Right atrium auricular region (tissue), 2 donors: ENCODE data around the gene FAM171A1. TPM values are rescaled to one million over a fixed set of nuclear protein-coding genes. Genes with fewer than 3 reads are reported as not detected.

Experiments used
- DNase-seq: peaks from one replicate; pipeline ENCODE4 v3.0.0-alpha.2; 2019; ENCODE audit warnings: low spot score
- H3K27ac ChIP-seq, 2 donors: fragments of 200-600 bp; sonication (generic); 1 replicate in 1 of 2; 2 replicates in 1 of 2; pipeline ENCODE4 v1.5.1; 2016 to 2019
- H3K27me3 ChIP-seq, 2 donors: fragments of 200-600 bp; sonication (generic); one replicate each; pipeline versions ENCODE4 v1.5.1 to v1.6.0; 2017 to 2019
- H3K36me3 ChIP-seq: fragments of 200-600 bp; sonication (generic); one replicate; pipeline ENCODE4 v1.5.1; 2016
- H3K4me1 ChIP-seq, 2 donors: fragments of 200-600 bp; sonication (generic); one replicate each; pipeline versions ENCODE4 v1.5.1 to v1.6.0; 2017 to 2019
- H3K4me3 ChIP-seq, 2 donors: fragments of 200-600 bp; sonication (generic); 1 replicate in 1 of 2; 2 replicates in 1 of 2; pipeline ENCODE4 v1.5.1; 2017 to 2019; ENCODE audit warnings: mild to moderate bottlenecking in 1 of 2, moderate library complexity in 1 of 2
- H3K9me3 ChIP-seq, 2 donors: fragments of 200-600 bp; sonication (generic); one replicate each; pipeline ENCODE4 v1.5.1; 2019
- total RNA-seq, 2 donors: library from RNA; depleted of rRNA; stranded (reverse); fragments of >200 nt; gene quantifications; one replicate each; pipeline ENCODE4 v1.1.0, GENCODE V29; 2016
- TF ChIP-seq, protein P1 (sequence below), 2 donors: fragments of 200-600 bp; sonication (generic); IDR thresholded peaks; one replicate each; pipeline ENCODE4 v1.5.1; 2019; ENCODE audit warnings: antibody characterized with exemption in 2 of 2

The FAM171A1 gene
- total RNA-seq, 2 donors from 2014 or later = 7.8 to 13.7 TPM

DNA sequence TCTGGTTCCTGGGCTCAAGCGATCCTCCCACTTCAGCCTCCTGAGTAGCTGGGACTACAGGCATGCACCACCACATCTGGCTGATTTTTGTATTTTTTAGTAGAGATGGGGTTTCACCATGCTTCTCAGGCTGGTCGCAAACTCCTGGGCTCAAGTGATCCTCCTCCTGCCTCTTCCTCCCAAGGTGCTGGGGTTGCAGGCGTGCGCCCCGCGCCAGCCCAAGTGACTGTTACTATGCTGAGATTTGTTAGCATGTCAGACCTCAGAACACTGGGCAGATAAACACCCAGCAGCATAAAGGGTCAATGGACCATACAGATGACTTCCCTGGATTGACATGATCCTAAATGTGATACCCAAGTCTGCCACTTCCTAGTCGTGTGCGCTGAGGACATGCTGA, 142.7 kb downstream of the FAM171A1 start:
- Histone ChIP-seq H3K27ac (no peak overlapping the region), H3K4me3 (no peak overlapping the region), H3K27me3 (no peaks in the 10 kb centered on the region), H3K9me3 (no peaks in the 10 kb centered on the region), H3K4me1 (no peaks in the 10 kb centered on the region), H3K36me3 (no peaks in the 10 kb centered on the region)
- DNase-seq = no peak
- TF ChIP-seq, protein P1, sequence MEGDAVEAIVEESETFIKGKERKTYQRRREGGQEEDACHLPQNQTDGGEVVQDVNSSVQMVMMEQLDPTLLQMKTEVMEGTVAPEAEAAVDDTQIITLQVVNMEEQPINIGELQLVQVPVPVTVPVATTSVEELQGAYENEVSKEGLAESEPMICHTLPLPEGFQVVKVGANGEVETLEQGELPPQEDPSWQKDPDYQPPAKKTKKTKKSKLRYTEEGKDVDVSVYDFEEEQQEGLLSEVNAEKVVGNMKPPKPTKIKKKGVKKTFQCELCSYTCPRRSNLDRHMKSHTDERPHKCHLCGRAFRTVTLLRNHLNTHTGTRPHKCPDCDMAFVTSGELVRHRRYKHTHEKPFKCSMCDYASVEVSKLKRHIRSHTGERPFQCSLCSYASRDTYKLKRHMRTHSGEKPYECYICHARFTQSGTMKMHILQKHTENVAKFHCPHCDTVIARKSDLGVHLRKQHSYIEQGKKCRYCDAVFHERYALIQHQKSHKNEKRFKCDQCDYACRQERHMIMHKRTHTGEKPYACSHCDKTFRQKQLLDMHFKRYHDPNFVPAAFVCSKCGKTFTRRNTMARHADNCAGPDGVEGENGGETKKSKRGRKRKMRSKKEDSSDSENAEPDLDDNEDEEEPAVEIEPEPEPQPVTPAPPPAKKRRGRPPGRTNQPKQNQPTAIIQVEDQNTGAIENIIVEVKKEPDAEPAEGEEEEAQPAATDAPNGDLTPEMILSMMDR (IDR thresholded peaks at IDR 0.05) = no peak

- no peaks in the 10 kb centered on the region for H3K27me3 ChIP-seq
- no peak for DNase-seq
- no peaks in the 10 kb centered on the region for H3K9me3 ChIP-seq
- H3K36me3 ChIP-seq = no peaks in the 10 kb centered on the region
- H3K4me1 ChIP-seq = no peaks in the 10 kb centered on the region
- no peak overlapping the region for H3K27ac ChIP-seq
- no peak overlapping the region for H3K4me3 ChIP-seq
- TF ChIP-seq, protein P1 (IDR thresholded peaks at IDR 0.05) = no peak
Measured at GRCh38 chr10:15227611-15228372, 143.3 kb downstream of the FAM171A1 start.

DNA sequence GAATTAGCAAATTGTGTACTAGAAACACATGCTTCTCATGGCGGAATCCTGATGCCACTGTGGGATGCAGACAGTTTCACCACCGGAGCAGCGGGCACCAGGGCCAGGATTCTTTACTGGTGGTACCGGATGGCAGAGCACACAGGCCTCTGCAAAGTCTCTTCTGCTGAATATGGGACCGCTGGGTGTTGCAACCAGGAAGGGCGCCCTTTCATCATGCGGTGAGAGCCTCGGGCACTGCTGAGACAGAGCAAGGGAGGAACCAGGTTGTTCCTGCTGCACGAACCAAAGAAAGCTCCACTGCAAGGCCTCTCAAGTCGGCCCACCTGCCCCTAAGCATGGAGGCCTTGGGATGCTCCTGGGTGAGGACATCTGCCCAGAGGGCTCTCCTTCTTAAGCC, 145.6 kb downstream of the FAM171A1 start:
- H3K4me3 ChIP-seq = no peak overlapping the region
- H3K27me3 ChIP-seq = no peaks in the 10 kb centered on the region
- TF ChIP-seq, protein P1 (IDR thresholded peaks at IDR 0.05) = no peak
- no peak for DNase-seq
- H3K27ac ChIP-seq = no peak overlapping the region
- no peaks in the 10 kb centered on the region for H3K36me3 ChIP-seq
- no peaks in the 10 kb centered on the region for H3K9me3 ChIP-seq
- H3K4me1 ChIP-seq = no peaks in the 10 kb centered on the region

- Histone ChIP-seq H3K27me3 (no peaks in the 10 kb centered on the region), H3K4me3 (no peak overlapping the region), H3K4me1 (no peaks in the 10 kb centered on the region), H3K27ac (no peak overlapping the region), H3K9me3 (no peaks in the 10 kb centered on the region), H3K36me3 (no peaks in the 10 kb centered on the region)
- DNase-seq = no peak
- TF ChIP-seq, protein P1 (IDR thresholded peaks at IDR 0.05) = no peak
Measured at GRCh38 chr10:15224948-15225347, 146.1 kb downstream of the FAM171A1 start.

DNA sequence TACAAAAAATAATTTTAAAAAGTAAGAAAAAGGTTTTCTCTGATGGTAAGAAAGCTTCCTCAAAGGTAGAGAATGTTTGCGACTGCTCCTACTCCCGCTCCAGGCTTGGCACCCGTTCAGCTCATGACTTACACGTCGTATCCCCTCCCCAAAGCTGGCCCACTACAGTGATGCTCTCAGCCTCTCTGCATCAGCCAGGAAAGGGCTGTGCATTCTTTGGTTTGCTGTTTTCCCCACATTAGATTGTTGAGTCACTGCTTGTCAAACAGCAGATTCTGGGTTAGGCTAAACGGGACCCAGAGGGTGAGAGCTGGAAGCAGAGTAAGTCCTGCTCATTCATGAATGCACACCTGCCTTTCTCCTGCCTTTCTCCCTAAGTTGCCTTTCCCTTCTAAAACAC, 147.9 kb downstream of the FAM171A1 start:
- no peak for DNase-seq
- no peak overlapping the region for H3K27ac ChIP-seq
- H3K27me3 ChIP-seq = no peaks in the 10 kb centered on the region
- TF ChIP-seq, protein P1 (IDR thresholded peaks at IDR 0.05) = no peak
- no peaks in the 10 kb centered on the region for H3K4me1 ChIP-seq
- no peaks in the 10 kb centered on the region for H3K36me3 ChIP-seq
- no peaks in the 10 kb centered on the region for H3K9me3 ChIP-seq
- H3K4me3 ChIP-seq = no peak overlapping the region

DNA sequence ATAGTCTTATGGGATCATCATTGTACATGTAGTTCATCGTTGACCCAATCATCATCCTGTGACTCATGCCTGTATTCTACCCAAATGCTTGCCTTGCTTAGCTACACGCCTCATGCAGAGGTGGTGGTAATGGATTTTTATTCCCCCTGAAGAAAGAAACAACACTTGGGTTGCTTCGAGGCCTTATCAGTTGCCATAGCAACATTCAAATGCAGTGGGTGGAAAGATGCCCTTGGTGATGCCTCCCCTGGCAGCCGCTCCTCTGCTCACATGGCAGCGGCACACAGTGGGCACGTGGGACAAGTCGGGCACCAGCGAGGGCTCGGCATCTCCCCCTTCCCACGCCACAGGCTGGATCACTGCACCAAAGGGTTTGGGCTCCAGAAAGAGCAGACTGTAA, 148.6 kb downstream of the FAM171A1 start:
- Histone ChIP-seq H3K36me3 (no peaks in the 10 kb centered on the region), H3K9me3 (no peaks in the 10 kb centered on the region), H3K4me1 (no peaks in the 10 kb centered on the region), H3K4me3 (no peak overlapping the region), H3K27me3 (no peaks in the 10 kb centered on the region), H3K27ac (no peak overlapping the region)
- TF ChIP-seq, protein P1 (IDR thresholded peaks at IDR 0.05) = no peak
- DNase-seq = no peak
